Inflammatory macrophage treated with lipopolysaccharide for 1 hour (primary cell): ENCODE results near the gene MTHFD1L.
"Not testable (repeated sequence)": the region's sequence is repeated elsewhere in the genome, so short reads cannot be mapped to it uniquely, and the experiment has no call there.

Experiments
- DNase-seq, 2 donors: peaks; one replicate each; pipeline ENCODE4 v3.0.0-alpha.2; 2020 to 2022

MTHFD1L gene

GRCh38 chr6:151018911-151019782, 153.6 kb downstream of the MTHFD1L start:
- no peak for DNase-seq

- no peak for DNase-seq
These were observed 156.4 kb downstream of the MTHFD1L start for GRCh38 chr6:151021896-151022295.

GRCh38 chr6:151022492-151022891, 157.0 kb downstream of the MTHFD1L start:
- no peak for DNase-seq

- no peak for DNase-seq
These were observed 157.8 kb downstream of the MTHFD1L start for GRCh38 chr6:151023342-151023741.

- DNase-seq, result no peak
These were observed 159.1 kb downstream of the MTHFD1L start for GRCh38 chr6:151024597-151024996.

GRCh38 chr6:151025076-151025475, 159.6 kb downstream of the MTHFD1L start:
- no peak for DNase-seq

GRCh38 chr6:151026041-151026663, 160.7 kb downstream of the MTHFD1L start:
- DNase-seq, result no peak

- no peak for DNase-seq
These were observed 161.8 kb downstream of the MTHFD1L start for GRCh38 chr6:151027295-151027747.

GRCh38 chr6:151027936-151028838, 162.7 kb downstream of the MTHFD1L start:
- DNase-seq, result no peak

GRCh38 chr6:151029970-151030369, 164.5 kb downstream of the MTHFD1L start:
- DNase-seq, result peak in 1 of 2 donors; percentile 10

GRCh38 chr6:151032034-151032433, 166.5 kb downstream of the MTHFD1L start:
- DNase-seq, result no peak

- no peak for DNase-seq
These were observed 169.6 kb downstream of the MTHFD1L start for GRCh38 chr6:151034825-151035781.

GRCh38 chr6:151036211-151036721, 170.8 kb downstream of the MTHFD1L start:
- DNase-seq, result peak; percentile 49 to 59

GRCh38 chr6:151036869-151037680, 171.6 kb downstream of the MTHFD1L start:
- DNase-seq, result peak; percentile 42 to 46

GRCh38 chr6:151038616-151039015, 173.1 kb downstream of the MTHFD1L start:
- DNase-seq, result no peak

- peak; percentile 81 to 85 for DNase-seq
These were observed 175.5 kb downstream of the MTHFD1L start for GRCh38 chr6:151040888-151041521.

- no peak for DNase-seq
These were observed 176.2 kb downstream of the MTHFD1L start for GRCh38 chr6:151041686-151042085.

- not testable (repeated sequence) for DNase-seq
These were observed 177.4 kb downstream of the MTHFD1L start for GRCh38 chr6:151042911-151043330.

GRCh38 chr6:151043944-151044343, 178.4 kb downstream of the MTHFD1L start:
- no peak for DNase-seq
